ENCODE measurements around the gene MYO1E. TPM values are rescaled to one million over a fixed set of nuclear protein-coding genes. Genes with fewer than 3 reads are reported as not detected.

The MYO1E gene
- total RNA-seq, 1 experiment from 2014 or later: 122 TPM

- Histone ChIP-seq H3K36me3 (peaks cover 10% of the 10 kb centered on the region), H3K9me3 (replicated peaks) (no peaks in the 10 kb centered on the region), H3K27ac (no peak overlapping the region), H3K4me3 (no peak overlapping the region), H3K27me3 (replicated peaks) (no peaks in the 10 kb centered on the region), H3K4me1 (replicated peaks) (peaks cover 17% of the 10 kb centered on the region)
- no peak for DNase-seq (ENCODE audit: low read depth in 1 of 2, low spot score in 2 of 2)
These were observed 4.1 kb upstream of the MYO1E start for GRCh38 chr15:59376733-59377132.

GRCh38 chr15:59373215-59373614 is 544 bp upstream of the MYO1E start:
- peak overlapping the region; percentile 84 for H3K4me3 ChIP-seq
- DNase-seq (ENCODE audit: low read depth in 1 of 2, low spot score in 2 of 2): no peak
- H3K9me3 ChIP-seq (replicated peaks): no peaks in the 10 kb centered on the region
- H3K27ac ChIP-seq: peak overlapping the region; percentile 63
- no peaks in the 10 kb centered on the region for H3K27me3 ChIP-seq (replicated peaks)
- peaks cover 14% of the 10 kb centered on the region for H3K4me1 ChIP-seq (replicated peaks)
- H3K36me3 ChIP-seq: peaks cover 18% of the 10 kb centered on the region

DNA sequence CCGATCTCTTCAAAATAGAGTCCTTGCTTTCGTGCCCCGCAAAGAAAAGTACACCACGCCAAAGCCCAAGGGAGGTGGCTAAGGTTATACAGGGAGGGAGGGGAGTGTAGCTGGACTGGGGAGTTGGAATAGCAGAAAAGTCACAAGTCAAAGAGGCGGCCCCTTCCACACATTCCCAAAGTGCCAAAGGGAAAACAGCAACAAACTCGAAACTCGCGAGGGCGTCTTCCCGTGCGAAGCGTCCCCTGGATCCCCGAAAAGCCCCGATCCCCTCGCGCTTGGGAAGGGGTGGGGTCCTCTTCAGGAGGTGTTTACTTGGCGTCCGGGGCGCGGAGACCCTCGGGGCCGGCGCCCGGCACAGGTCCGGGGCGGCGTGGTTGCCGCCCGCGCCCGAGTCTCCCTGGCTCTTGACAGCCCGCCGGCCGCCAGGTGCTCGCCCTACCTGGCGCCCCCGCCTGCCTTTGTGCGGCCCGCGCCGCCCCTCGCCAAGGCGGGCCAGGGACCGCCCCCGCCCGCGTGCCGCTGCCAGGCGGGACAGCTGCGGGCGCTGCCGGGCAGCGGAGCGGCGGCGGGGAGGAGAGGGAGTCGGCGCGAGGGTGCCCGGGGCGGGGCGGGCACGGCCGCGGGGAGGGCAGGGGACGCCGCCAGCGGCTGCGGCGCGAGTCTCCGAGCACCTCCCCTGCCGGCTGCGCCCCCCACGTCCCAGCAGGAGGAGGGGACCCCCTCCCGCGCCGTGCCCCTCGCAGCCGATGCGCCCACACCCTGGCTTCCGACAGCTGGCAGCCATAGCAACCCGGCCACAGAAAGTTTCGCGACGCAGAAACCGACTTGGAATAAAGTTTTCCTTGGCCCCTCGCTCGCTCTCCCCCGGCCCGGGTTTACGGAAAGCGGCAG is 966 bp downstream of the MYO1E start:
- Histone ChIP-seq H3K27ac (peak overlapping the region; percentile 63), H3K4me1 (replicated peaks) (peaks cover 14% of the 10 kb centered on the region), H3K4me3 (peak overlapping the region; percentile 84), H3K9me3 (replicated peaks) (no peaks in the 10 kb centered on the region), H3K27me3 (replicated peaks) (no peaks in the 10 kb centered on the region), H3K36me3 (peaks cover 21% of the 10 kb centered on the region)
- no peak for DNase-seq (ENCODE audit: low read depth in 1 of 2, low spot score in 2 of 2)

DNA sequence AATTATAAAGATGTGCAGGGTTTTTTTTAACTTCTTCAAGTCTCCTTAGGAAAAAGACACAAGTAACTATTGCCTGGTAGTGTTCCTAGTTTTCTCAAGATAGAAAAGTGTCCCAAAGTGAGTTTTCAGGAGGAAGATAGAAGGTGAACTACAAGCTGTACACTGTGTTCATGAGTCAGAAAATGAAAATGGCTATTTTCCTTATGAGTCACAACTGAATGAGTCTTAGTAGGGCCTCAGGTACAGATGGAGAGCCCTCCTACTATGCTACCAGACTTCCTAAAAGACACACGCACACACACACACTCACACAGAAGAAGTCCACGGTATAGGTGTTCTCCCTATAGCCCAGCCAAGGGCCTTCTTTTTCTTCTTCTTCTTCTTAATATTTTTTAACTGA is 3.1 kb downstream of the MYO1E start:
- DNase-seq (ENCODE audit: low read depth in 1 of 2, low spot score in 2 of 2): no peak
- peaks cover 26% of the 10 kb centered on the region for H3K36me3 ChIP-seq
- H3K27ac ChIP-seq: no peak overlapping the region
- peaks cover 35% of the 10 kb centered on the region for H3K4me1 ChIP-seq (replicated peaks)
- no peaks in the 10 kb centered on the region for H3K9me3 ChIP-seq (replicated peaks)
- H3K4me3 ChIP-seq: no peak overlapping the region
- no peaks in the 10 kb centered on the region for H3K27me3 ChIP-seq (replicated peaks)

DNA sequence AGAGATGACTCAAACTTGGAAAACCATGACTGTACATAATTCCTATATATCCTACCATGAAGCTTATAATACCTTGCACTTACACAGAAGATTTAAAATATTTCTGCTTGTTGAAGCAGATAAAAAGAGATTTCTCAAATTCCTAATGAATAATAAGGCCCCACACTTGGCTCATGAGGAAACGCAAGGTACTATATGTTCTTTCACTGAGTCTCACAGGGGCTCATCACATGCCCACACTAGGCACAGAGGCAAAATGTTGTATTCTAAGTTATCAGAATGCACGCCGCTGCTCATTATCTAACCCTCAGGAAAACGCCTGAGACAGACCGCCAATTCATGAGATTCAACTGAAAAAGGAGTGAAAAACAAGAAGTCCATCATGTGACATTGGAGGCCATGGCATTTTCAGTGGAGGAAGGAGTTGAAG is 5.6 kb downstream of the MYO1E start:
- H3K27me3 ChIP-seq (replicated peaks): no peaks in the 10 kb centered on the region
- no peak overlapping the region for H3K27ac ChIP-seq
- no peaks in the 10 kb centered on the region for H3K9me3 ChIP-seq (replicated peaks)
- peaks cover 19% of the 10 kb centered on the region for H3K36me3 ChIP-seq
- H3K4me1 ChIP-seq (replicated peaks): peaks cover 39% of the 10 kb centered on the region
- DNase-seq (ENCODE audit: low read depth in 1 of 2, low spot score in 2 of 2): no peak
- no peak overlapping the region for H3K4me3 ChIP-seq

GRCh38 chr15:59366333-59367021 is 6.2 kb downstream of the MYO1E start:
- H3K36me3 ChIP-seq: peaks cover 13% of the 10 kb centered on the region
- H3K9me3 ChIP-seq (replicated peaks): no peaks in the 10 kb centered on the region
- peaks cover 39% of the 10 kb centered on the region for H3K4me1 ChIP-seq (replicated peaks)
- H3K27me3 ChIP-seq (replicated peaks): no peaks in the 10 kb centered on the region
- no peak for DNase-seq (ENCODE audit: low read depth in 1 of 2, low spot score in 2 of 2)
- H3K4me3 ChIP-seq: no peak overlapping the region
- H3K27ac ChIP-seq: no peak overlapping the region

DNA sequence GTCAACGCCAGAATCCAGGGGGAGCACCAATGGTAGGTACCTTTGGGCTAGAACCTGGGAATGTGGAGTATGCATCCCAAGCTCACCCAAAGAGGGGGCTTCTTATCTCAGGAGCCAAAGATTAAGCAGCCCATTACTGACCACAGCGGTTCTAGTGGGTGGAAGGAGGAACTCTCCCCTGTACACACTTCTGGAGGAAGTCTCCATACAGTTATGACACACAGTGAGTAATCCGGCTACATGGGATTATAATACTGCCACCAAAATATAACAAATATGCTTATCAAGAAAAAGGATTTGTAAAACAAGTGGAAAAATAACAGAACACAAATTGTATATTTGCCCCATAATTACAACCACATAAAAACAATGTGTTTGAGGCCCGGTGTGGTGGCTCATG is 8.4 kb downstream of the MYO1E start:
- Histone ChIP-seq H3K9me3 (replicated peaks) (no peaks in the 10 kb centered on the region), H3K4me1 (replicated peaks) (peaks cover 37% of the 10 kb centered on the region), H3K36me3 (peaks cover 13% of the 10 kb centered on the region), H3K4me3 (no peak overlapping the region), H3K27ac (no peak overlapping the region), H3K27me3 (replicated peaks) (no peaks in the 10 kb centered on the region)
- DNase-seq (ENCODE audit: low read depth in 1 of 2, low spot score in 2 of 2): no peak

DNA sequence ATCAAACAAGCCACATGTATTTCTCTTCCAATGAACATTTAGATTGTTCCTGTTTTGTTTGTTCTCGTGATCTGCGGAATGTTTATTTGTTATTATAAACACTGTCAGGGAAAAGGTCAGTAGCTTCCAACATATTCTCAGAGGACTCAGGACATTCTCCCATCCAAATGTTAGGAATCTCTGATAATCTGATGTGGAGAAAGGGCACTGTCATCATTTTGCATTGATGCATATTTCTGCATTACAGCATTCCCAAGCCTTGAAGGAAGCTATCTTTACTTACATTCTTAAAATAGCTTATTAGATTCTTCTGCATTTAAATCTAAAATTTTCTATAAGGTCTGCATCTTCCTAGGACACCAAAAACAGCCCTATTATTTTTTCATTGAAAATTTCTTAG is 10.3 kb downstream of the MYO1E start:
- H3K27ac ChIP-seq: no peak overlapping the region
- no peak overlapping the region for H3K4me3 ChIP-seq
- peaks cover 37% of the 10 kb centered on the region for H3K4me1 ChIP-seq (replicated peaks)
- H3K9me3 ChIP-seq (replicated peaks): no peaks in the 10 kb centered on the region
- peaks cover 23% of the 10 kb centered on the region for H3K36me3 ChIP-seq
- no peaks in the 10 kb centered on the region for H3K27me3 ChIP-seq (replicated peaks)
- no peak for DNase-seq (ENCODE audit: low read depth in 1 of 2, low spot score in 2 of 2)

DNA sequence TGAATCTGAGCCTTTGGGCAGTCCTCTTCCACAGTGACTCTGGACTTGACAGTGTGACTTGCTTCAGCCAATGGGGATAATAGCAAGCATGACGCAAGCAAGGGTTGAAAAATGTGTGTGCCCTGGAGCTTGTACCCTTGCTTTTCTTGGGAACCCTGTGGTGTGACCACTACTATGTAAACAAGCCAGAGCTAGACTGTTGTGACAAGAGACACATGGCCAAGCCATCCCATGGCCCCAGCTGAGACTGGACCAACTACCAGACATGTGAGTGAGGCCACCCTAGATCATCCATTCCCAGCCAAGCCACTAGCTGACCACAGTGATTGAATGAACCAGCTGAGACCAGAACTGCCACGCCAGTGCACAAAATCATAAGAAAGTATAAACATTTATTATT is 11.8 kb downstream of the MYO1E start:
- H3K36me3 ChIP-seq: peaks cover 19% of the 10 kb centered on the region
- no peaks in the 10 kb centered on the region for H3K27me3 ChIP-seq (replicated peaks)
- H3K9me3 ChIP-seq (replicated peaks): no peaks in the 10 kb centered on the region
- H3K27ac ChIP-seq: no peak overlapping the region
- H3K4me1 ChIP-seq (replicated peaks): peaks cover 29% of the 10 kb centered on the region
- DNase-seq (ENCODE audit: low read depth in 1 of 2, low spot score in 2 of 2): no peak
- H3K4me3 ChIP-seq: no peak overlapping the region

DNA sequence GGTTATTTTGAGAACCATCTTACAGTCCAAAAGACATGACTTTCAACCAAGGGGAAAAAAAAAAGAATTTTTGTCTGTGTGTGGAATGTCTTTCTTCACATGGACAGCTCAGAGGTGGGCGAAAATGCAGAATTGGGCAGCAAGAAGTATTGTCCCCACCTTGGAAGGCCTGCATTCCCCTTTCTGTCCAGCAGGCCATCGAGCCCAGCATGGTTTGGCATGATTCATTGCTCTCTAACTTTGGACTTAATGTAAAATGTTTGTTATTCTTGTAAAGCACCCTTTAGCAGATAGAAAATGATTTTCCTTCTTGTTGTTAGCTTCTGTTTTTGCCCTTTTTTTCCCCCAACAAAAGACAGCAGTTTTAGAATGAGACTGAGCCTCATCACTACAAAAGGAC is 12.4 kb downstream of the MYO1E start:
- no peak overlapping the region for H3K4me3 ChIP-seq
- H3K36me3 ChIP-seq: peaks cover 15% of the 10 kb centered on the region
- H3K27ac ChIP-seq: no peak overlapping the region
- no peaks in the 10 kb centered on the region for H3K27me3 ChIP-seq (replicated peaks)
- no peak for DNase-seq (ENCODE audit: low read depth in 1 of 2, low spot score in 2 of 2)
- H3K4me1 ChIP-seq (replicated peaks): peaks cover 23% of the 10 kb centered on the region; the same call in 1 of the 2 replicates
- H3K9me3 ChIP-seq (replicated peaks): no peaks in the 10 kb centered on the region

- Histone ChIP-seq H3K27ac (no peak overlapping the region), H3K36me3 (peaks cover 15% of the 10 kb centered on the region), H3K9me3 (replicated peaks) (no peaks in the 10 kb centered on the region), H3K4me3 (no peak overlapping the region), H3K27me3 (replicated peaks) (no peaks in the 10 kb centered on the region), H3K4me1 (replicated peaks) (peaks cover 18% of the 10 kb centered on the region)
- DNase-seq (ENCODE audit: low read depth in 1 of 2, low spot score in 2 of 2): no peak
These were observed 16.9 kb downstream of the MYO1E start for GRCh38 chr15:59355730-59356129.

DNA sequence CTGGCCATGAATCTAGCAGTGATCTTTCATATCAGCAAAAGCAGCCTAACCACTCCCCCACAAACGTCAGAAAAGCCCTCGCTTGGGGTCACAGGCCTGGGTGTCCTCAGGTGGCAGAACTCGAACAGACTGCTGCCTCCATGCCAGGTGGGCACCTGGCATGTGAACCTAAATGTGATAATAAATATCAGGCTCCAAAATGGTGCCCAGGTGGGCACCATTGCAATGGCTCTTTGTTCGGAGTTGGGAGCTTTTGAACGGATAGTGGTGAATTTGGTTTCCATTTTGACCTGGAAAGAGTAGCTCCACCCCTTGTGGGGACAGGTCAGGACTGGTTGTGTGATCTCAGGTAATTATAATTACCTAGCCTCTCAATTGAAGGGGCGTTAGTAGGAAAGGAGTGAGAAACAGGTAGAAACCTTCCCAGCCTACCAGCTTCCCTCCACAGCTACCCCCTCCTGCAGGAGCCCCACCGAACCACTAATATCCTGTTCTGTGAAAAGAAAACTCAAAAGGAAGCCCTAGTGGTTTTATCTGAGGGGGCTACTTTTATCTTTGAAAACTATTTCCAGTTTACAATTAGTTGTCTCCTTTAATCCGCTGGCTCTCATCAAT is 18.1 kb downstream of the MYO1E start:
- H3K4me3 ChIP-seq: no peak overlapping the region
- no peak for DNase-seq (ENCODE audit: low read depth in 1 of 2, low spot score in 2 of 2)
- H3K27ac ChIP-seq: no peak overlapping the region
- H3K27me3 ChIP-seq (replicated peaks): no peaks in the 10 kb centered on the region
- no peaks in the 10 kb centered on the region for H3K9me3 ChIP-seq (replicated peaks)
- peaks cover 27% of the 10 kb centered on the region for H3K4me1 ChIP-seq (replicated peaks)
- H3K36me3 ChIP-seq: peaks cover 15% of the 10 kb centered on the region

DNA sequence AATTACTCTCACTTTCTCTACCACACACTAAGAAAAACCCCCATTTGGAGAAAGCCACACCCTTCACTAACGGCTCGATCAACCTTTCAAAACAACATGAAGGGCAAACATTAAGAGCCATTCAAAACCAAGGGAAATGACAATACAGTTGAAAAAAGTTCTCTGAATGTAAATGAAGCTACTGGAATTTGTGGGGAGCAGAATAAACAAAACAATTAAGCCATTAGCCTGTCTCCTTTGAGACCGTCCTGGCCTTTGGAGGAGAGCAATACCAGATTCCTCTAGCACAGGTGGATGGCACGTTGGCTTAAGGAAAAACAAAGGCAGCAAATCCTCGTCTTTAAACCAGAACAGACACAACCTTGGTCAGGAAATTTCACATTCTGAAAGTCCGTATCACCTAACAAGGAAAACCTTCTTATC is 18.7 kb downstream of the MYO1E start:
- DNase-seq (ENCODE audit: low read depth in 1 of 2, low spot score in 2 of 2): peak in 1 of 2 experiments; percentile 40
- Histone ChIP-seq H3K36me3 (peaks cover 15% of the 10 kb centered on the region), H3K4me1 (replicated peaks) (peaks cover 29% of the 10 kb centered on the region), H3K4me3 (no peak overlapping the region), H3K9me3 (replicated peaks) (no peaks in the 10 kb centered on the region), H3K27me3 (replicated peaks) (no peaks in the 10 kb centered on the region), H3K27ac (peak overlapping the region; percentile 15)

- Histone ChIP-seq H3K36me3 (peaks cover 3% of the 10 kb centered on the region), H3K4me3 (no peak overlapping the region), H3K4me1 (replicated peaks) (peaks cover 29% of the 10 kb centered on the region), H3K9me3 (replicated peaks) (no peaks in the 10 kb centered on the region), H3K27ac (no peak overlapping the region), H3K27me3 (replicated peaks) (no peaks in the 10 kb centered on the region)
- DNase-seq (ENCODE audit: low read depth in 1 of 2, low spot score in 2 of 2): no peak
These were observed 20.0 kb downstream of the MYO1E start for GRCh38 chr15:59352683-59353082.
